ENCODE measurements around the gene IBA57.
"Not testable (repeated sequence)": the region's sequence is repeated elsewhere in the genome, so short reads cannot be mapped to it uniquely, and the experiment has no call there.

Gene IBA57

DNA sequence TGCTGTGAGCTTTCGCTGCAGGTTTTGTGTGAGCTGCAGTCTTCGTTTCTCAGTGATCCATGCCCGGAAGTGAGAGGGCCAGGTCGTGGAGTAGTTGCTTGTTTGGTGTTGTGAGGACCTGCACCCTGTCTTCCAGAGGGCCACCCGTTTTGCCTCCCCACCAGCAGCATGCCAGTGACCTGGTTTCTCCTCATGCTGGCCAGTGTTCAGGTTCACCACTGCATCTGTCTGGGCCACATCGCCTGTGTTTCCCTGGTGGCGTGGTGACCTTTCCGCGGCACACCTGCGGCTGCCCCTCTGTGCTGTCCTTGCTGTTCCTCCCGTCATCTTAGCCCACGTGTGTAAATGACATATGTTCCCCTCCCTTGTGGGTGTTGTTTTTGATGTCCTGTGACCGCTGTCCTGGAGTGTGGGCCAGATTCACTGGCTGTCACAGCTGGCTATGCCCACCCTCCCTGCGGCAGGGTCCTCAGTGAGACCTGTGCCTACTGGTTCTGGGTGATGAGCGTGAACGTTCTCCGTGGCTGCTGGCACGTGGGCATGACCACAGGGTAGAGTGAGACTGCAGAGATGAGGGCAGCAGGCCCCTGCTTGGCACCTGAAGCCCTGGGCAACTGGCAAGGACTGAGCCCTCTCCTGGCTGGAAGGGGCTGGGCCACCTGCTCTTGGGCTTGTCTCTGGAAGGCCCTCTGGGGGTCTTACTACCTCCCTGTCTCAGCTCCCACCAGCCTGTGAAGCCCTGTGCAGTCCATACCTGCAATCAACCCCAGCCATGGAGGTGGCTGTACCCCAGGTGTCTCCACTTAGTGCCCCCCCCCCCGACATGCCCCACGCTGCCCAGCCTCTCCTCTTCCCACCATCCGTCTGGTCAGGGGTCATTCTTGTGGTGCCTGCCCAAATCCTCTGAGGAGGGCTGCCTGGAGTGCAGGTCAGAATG is 7.3 kb downstream of the IBA57 start:
- DNase-seq (ENCODE audit: low read depth in 2 of 2) = no peak

DNA sequence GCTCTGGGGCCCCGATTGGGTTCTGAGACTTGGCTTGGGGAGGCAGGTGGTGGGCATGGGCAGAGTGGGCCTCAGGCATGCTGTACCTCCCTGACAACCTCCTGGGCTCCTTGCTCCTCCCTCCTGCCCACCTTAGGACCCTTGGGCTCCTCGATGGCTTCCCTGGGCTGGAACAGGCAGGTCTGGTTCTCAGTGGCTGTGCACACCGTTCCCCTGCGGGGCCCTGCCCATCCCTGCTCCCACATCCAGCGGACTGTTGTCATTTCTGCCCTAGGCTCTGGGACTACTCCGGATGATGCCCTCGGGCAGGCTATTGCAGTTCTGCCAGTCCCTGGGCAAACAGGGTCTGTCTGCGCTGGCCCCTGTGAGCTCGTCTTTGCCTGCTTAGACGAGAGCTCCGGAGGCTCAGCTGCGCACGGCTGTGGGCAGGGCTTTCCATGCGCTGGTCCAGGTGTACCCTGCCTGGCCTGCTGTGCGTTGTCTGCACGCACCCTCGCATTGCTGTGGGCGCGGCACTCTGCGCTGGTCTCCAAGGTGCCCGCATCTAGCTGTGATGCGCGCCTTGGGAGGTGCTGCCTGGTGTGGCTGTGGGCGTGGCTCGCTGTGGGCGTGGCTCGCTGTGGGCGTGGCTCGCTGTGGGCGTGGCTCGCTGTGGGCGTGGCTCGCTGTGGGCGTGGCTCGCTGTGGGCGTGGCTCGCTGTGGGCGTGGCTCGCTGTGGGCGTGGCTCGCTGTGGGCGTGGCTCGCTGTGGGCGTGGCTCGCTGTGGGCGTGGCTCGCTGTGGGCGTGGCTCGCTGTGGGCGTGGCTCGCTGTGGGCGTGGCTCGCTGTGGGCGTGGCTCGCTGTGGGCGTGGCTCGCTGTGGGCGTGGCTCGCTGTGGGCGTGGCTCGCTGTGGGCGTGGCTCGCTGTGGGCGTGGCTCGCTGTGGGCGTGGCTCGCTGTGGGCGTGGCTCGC is 8.2 kb downstream of the IBA57 start:
- DNase-seq (ENCODE audit: low read depth in 2 of 2) = not testable (repeated sequence)

DNA sequence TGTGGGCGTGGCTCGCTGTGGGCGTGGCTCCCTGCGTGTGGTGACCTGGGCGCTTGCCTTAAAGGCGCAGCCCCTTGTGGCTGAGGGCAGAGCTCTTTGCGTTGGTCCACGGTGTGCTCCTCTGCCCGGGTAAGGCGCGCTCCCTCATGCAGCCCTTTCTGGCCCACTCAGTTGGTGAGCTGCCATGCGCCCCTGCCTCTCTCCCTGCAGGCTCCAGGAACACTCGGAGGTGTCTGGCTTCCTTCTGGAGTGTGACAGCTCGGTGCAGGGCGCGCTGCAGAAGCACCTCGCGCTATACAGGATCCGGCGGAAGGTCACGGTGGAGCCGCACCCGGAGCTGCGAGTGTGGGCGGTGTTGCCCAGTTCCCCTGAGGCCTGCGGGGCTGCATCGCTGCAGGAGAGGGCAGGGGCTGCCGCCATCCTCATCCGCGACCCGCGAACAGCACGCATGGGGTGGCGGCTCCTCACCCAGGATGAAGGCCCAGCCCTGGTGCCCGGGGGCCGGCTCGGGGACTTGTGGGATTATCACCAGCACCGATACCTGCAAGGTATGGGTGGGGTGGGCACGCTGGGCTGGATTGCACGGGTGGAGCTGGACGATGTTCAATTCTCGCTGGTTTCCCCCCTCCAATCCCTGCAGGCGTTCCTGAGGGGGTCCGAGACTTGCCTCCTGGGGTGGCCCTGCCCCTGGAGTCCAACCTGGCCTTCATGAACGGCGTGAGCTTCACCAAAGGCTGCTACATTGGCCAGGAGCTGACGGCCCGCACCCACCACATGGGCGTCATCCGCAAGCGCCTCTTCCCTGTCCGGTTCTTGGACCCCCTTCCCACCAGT is 9.1 kb downstream of the IBA57 start:
- DNase-seq (ENCODE audit: low read depth in 2 of 2) = no peak

- DNase-seq (ENCODE audit: low read depth in 2 of 2) = no peak
These were observed 9.9 kb downstream of the IBA57 start for GRCh38 chr1:228175316-228176023.

GRCh38 chr1:228176024-228176395 is 10.4 kb downstream of the IBA57 start:
- DNase-seq (ENCODE audit: low read depth in 2 of 2) = no peak

DNA sequence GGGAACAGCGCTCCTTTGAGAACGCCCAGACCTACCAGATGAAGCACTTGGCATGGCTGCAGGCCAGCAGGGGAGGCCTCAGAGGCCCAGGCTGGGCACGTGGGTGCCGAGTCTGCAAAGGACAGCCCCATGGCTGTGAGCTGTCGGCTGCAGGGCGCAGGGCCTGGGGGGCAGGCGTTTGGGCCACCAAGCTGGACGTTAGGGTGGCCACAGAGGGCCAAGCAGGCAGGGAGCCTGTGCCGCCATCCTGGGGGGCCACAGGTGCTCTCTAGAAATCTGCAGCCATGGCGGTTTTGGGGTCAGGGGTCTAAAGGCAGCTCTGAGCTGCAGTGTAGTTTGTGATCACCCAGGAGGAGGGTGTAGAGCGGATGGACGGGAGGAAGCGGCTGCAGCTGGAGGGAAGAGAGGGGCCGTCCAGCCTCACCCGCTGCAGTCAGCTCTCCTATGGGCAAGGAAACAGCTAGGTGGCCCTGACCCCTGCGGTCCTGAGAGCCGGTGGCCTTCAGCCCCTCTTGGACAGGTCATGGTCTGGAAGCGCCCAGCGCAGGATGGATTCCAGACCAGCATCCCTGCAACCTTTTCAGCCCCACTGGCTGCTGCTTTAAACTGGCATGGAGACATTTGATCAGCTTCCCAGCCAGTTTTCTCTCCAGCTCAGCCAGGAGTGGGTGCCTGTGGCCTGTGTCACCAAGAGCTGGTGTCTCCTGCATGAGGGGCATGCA is 11.0 kb downstream of the IBA57 start:
- no peak for DNase-seq (ENCODE audit: low read depth in 2 of 2)

GRCh38 chr1:228177183-228177475 is 11.5 kb downstream of the IBA57 start:
- no peak for DNase-seq (ENCODE audit: low read depth in 2 of 2)

GRCh38 chr1:228177721-228178710 is 12.4 kb downstream of the IBA57 start:
- DNase-seq (ENCODE audit: low read depth in 2 of 2) = no peak

- no peak for DNase-seq (ENCODE audit: low read depth in 2 of 2)
These were observed 13.4 kb downstream of the IBA57 start for GRCh38 chr1:228178737-228179684.

- DNase-seq (ENCODE audit: low read depth in 2 of 2) = no peak
These were observed 14.8 kb downstream of the IBA57 start for GRCh38 chr1:228180271-228180958.

DNA sequence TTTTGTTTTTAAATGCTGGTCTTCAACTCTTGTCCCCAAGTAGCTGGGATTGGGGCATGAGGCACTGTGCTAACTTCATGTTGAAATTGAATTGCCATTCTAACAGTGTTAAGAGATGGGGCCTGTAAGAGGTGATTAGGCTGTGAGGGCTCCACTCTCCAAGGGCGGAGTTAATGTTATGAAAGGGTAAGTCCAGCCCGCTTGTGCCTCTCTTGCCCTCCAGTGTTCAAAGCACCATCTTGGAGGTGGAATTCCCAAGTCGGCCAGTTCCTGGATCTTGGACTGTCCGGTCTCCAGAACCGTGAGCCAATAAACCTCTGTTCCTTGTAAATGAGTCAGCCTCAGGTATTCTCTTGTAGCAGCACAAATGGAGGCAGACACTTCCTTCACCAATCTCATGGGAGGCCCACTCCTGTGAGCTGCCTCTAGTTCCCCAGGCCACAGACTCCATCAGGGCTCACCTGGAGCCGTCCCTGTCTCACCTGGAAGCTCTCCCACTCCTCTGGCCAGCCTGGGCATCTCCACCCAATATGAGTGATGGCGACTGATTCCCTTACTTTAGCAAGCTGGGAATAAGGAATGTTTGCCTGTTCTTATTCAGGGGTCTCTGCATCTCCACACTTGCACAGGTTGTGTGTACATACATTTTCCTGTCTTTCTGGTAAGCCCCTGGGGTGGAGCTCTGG is 15.5 kb downstream of the IBA57 start:
- no peak for DNase-seq (ENCODE audit: low read depth in 2 of 2)

DNA sequence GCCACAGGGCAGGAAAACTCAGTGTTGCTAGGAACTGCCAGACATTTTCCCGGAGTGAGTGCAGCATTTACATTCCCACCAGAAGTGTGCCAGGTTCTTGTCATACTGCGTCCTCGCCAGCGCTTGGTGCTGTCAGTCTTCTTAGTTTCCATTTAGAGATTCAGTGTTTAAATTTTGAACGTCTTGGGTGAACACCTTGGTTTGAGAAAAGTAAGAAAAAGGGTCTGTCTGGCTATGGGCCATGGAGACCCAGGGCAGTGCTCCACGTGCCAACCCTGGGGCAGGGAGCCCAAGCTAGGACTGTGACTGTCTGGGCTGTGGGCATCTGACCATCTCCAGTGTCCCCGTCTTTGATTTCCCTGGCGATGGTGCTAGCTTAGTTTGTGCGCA is 16.0 kb downstream of the IBA57 start:
- no peak for DNase-seq (ENCODE audit: low read depth in 2 of 2)

DNA sequence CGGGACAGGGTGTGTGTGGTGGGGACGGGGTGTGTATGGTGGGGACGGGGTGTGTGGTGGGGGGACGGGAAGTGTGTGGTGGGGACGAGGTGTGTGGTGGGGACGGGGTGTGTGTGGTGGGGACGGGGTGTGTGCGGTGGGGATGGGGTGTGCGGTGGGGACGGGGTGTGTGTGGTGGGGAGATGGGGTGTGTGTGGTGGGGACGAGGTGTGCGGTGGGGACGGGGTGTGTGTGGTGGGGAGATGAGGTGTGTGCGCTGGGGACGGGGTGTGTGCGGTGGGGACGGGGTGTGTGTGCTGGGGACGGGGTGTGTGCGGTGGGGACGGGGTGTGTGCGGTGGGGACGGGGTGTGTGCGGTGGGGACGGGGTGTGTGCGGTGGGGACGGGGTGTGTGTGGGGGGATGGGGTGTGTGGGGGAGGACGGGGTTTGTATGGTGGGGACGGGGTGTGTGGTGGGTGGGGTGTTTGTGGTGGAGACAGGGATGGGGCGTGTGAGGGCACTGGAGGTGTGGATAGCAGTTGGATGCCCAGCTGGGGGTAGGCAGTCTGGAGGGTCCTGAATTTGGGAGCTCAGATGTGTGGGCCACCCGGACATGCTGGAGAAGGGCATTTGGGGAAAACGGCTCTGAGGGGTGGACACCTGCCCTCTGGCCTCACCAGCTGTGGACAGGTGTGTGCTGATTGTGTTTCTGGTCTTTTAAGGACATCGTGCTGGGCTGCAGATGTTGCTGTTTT is 16.9 kb downstream of the IBA57 start:
- DNase-seq (ENCODE audit: low read depth in 2 of 2) = no peak

DNA sequence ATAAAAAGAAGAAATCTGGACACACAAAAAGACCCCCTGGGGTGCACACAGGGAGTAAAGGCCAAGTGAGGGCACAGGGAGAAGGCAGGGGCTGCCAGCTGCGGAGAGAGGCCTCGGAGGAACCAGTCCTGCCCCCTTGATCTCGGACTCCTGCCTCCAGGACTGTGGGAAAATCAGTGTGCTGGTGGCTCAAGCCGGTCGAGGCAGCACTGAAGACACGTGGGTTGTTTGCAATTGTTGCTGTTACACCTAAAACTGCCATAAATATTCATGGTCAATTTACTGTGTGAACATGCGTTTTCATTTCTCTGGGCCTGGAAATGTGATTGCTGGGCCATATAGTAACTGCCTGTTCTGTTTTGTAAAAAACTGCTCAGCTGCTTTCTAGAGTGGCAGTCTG is 18.5 kb downstream of the IBA57 start:
- DNase-seq (ENCODE audit: low read depth in 2 of 2) = no peak

- no peak for DNase-seq (ENCODE audit: low read depth in 2 of 2)
These were observed 20.0 kb downstream of the IBA57 start for GRCh38 chr1:228185641-228185965.

- not testable (repeated sequence) for DNase-seq (ENCODE audit: low read depth in 2 of 2)
These were observed 22.6 kb downstream of the IBA57 start for GRCh38 chr1:228188249-228188648.

Measured in fibroblast of skin of left biceps (primary cell).